Neuronal stem cell (in vitro differentiated cells): Measurements from ENCODE around the gene SHKBP1.
A peak's percentile ranks its signal among the peaks of the same experiment; 100 is the strongest.

Experiments
- DNase-seq: peaks from one replicate; pipeline ENCODE4 v3.0.0-alpha.2; 2013; ENCODE audit warnings: low spot score
- H2AFZ ChIP-seq: one replicate; pipeline ENCODE4 v1.6.1; 2013; ENCODE audit warnings: mild to moderate bottlenecking, low read length, inconsistent platforms
- H2AK5ac ChIP-seq: 2 replicates; pipeline ENCODE4 v1.6.1; 2013; ENCODE audit warnings: low read depth, mild to moderate bottlenecking, inconsistent platforms, low read length, moderate library complexity, mixed read lengths
- H2BK120ac ChIP-seq: 2 replicates; pipeline ENCODE4 v1.6.1; 2013; ENCODE audit warnings: low read depth, mild to moderate bottlenecking, inconsistent platforms, low read length, moderate library complexity, mixed read lengths
- H2BK12ac ChIP-seq: one replicate; pipeline ENCODE4 v1.6.1; 2013; ENCODE audit warnings: low read length, inconsistent platforms
- H2BK15ac ChIP-seq: 2 replicates; pipeline ENCODE4 v1.6.1; 2013; ENCODE audit warnings: mild to moderate bottlenecking, low read length, inconsistent platforms, mixed read lengths
- H2BK5ac ChIP-seq: one replicate; pipeline ENCODE4 v1.6.1; 2013; ENCODE audit warnings: inconsistent platforms, mild to moderate bottlenecking, low read length, moderate library complexity
- H3K14ac ChIP-seq: one replicate; pipeline ENCODE4 v1.6.1; 2013; ENCODE audit warnings: low read length, inconsistent platforms
- H3K18ac ChIP-seq: 2 replicates; pipeline ENCODE4 v1.6.1; 2013; ENCODE audit warnings: low read length, inconsistent platforms
- H3K23ac ChIP-seq: 2 replicates; pipeline ENCODE4 v1.6.1; 2013; ENCODE audit warnings: low read depth, mild to moderate bottlenecking, mixed read lengths, low read length, inconsistent platforms; ENCODE audit not compliant: poor library complexity
- H3K27ac ChIP-seq: replicated peaks from 3 replicates; pipeline ENCODE4 v1.5.1; 2013; ENCODE audit warnings: low read length, inconsistent platforms
- H3K27me3 ChIP-seq, 3 experiments: 2 replicates each; pipeline ENCODE4 v1.6.1; 2013; ENCODE audit warnings: low read length in 3 of 3, mild to moderate bottlenecking in 2 of 3, inconsistent platforms in 1 of 3, low read depth in 1 of 3, mixed read lengths in 1 of 3, moderate library complexity in 1 of 3; ENCODE audit not compliant: control insufficient read depth in 3 of 3, insufficient read depth in 3 of 3
- H3K36me3 ChIP-seq, 2 donors: replicated peaks in 1 of 2; 2 replicates each; pipeline ENCODE4 v1.6.1; 2013; ENCODE audit warnings: low read length in 2 of 2; ENCODE audit not compliant: control insufficient read depth in 2 of 2, insufficient read depth in 2 of 2
- H3K4ac ChIP-seq: 2 replicates; pipeline ENCODE4 v1.6.1; 2013; ENCODE audit warnings: inconsistent platforms, mild to moderate bottlenecking, low read length, moderate library complexity
- H3K4me1 ChIP-seq, 2 donors: 1 replicate in 1 of 2; 2 replicates in 1 of 2; pipeline ENCODE4 v1.6.1; 2013; ENCODE audit warnings: low read length in 2 of 2, low read depth in 1 of 2; ENCODE audit not compliant: control insufficient read depth in 2 of 2, insufficient read depth in 1 of 2
- H3K4me2 ChIP-seq: one replicate; pipeline ENCODE4 v1.6.1; 2013; ENCODE audit warnings: mild to moderate bottlenecking, low read length, inconsistent platforms; ENCODE audit not compliant: insufficient read depth, poor library complexity, severe bottlenecking
- H3K4me3 ChIP-seq, 2 donors: 2 replicates each; pipeline ENCODE4 v1.5.1; 2013; ENCODE audit warnings: low read length in 2 of 2, mild to moderate bottlenecking in 2 of 2, inconsistent platforms in 1 of 2, moderate library complexity in 1 of 2
- H3K79me1 ChIP-seq: one replicate; pipeline ENCODE4 v1.6.1; 2013; ENCODE audit warnings: low read depth, mild to moderate bottlenecking, inconsistent platforms, low read length, moderate library complexity
- H3K9ac ChIP-seq: one replicate; pipeline ENCODE4 v1.6.1; 2013; ENCODE audit warnings: mild to moderate bottlenecking, low read depth, low read length, inconsistent platforms; ENCODE audit not compliant: poor library complexity
- H3K9me3 ChIP-seq, 2 donors: replicated peaks in 1 of 2; 2 replicates each; pipeline versions ENCODE3 to v1.6.1; 2013; ENCODE audit warnings: low read length in 2 of 2, mild to moderate bottlenecking in 2 of 2, inconsistent platforms in 1 of 2, low read depth in 1 of 2, mixed read lengths in 1 of 2, moderate library complexity in 1 of 2; ENCODE audit not compliant: control insufficient read depth in 2 of 2, insufficient read depth in 1 of 2
- H4K8ac ChIP-seq: one replicate; pipeline ENCODE4 v1.6.1; 2013; ENCODE audit warnings: low read depth, mild to moderate bottlenecking, inconsistent platforms, low read length, moderate library complexity
- H4K91ac ChIP-seq: one replicate; pipeline ENCODE4 v1.6.1; 2013; ENCODE audit warnings: low read length, low read depth, mild to moderate bottlenecking, inconsistent platforms; ENCODE audit not compliant: poor library complexity
- WGBS, 2 donors: extraction: QIAGEN DNeasy Blood & Tissue Kit; methylation state at CpG; one replicate each; pipeline ENCODE4 v1.1.7; 2013; ENCODE audit warnings: missing lambda C conversion rate in 2 of 2, mixed read lengths in 1 of 2; ENCODE audit not compliant: insufficient read length in 2 of 2, insufficient replicate concordance in 1 of 2; ENCODE audit errors: extremely low coverage in 2 of 2; 5-methylcytosine and 5-hydroxymethylcytosine counted together

Gene SHKBP1

DNA sequence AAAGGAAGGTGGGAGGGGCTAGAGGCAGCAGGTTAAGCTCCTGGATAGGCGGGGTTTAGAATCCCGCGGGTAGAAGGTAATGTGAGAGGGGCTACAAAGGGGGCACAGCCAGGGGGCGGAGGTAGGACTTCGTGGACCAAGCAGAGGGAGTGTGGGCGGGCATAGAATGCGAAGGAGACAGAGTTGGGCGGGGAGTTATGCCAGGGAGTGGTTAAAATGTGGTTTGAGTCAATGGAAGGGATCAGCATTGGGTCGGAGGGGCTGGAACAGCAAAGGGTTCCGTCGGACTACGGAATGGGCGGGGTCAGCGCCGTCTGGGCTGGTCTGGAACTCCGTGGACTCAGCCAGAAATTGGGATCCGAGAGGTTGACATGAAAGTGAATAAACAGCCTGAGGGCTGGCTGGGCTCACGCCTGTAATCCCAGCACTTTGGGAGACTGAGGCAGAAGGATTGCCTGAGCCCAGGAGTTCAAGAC lies 27.5 kb downstream of the SHKBP1 start:
- H3K36me3 ChIP-seq: peaks cover 0 to 65% of the 10 kb centered on the region in 2 donors
- H3K4ac ChIP-seq: no peak overlapping the region
- H3K27me3 ChIP-seq: peaks cover 0 to 75% (median 9%) of the 10 kb centered on the region in 3 experiments
- no peak overlapping the region for H2BK12ac ChIP-seq
- H2BK120ac ChIP-seq: no peak overlapping the region
- peak overlapping the region; percentile 76 for H3K23ac ChIP-seq
- peaks cover 5 to 31% of the 10 kb centered on the region in 2 donors for H3K4me1 ChIP-seq
- no peak overlapping the region for H3K9ac ChIP-seq
- peak overlapping the region; percentile 10 for H2AK5ac ChIP-seq
- no peaks in the 10 kb centered on the region for H3K79me1 ChIP-seq
- H3K27ac ChIP-seq: no peak overlapping the region
- H2BK15ac ChIP-seq: no peak overlapping the region
- peak overlapping the region; percentile 24 for H3K18ac ChIP-seq
- H3K14ac ChIP-seq: no peak overlapping the region
- no peak overlapping the region for H2AFZ ChIP-seq
- no peak overlapping the region for H4K91ac ChIP-seq
- H4K8ac ChIP-seq: no peak overlapping the region
- H3K9me3 ChIP-seq: no peaks in the 10 kb centered on the region
- no peak overlapping the region for H3K4me3 ChIP-seq
- peak overlapping the region; percentile 48 for H3K4me2 ChIP-seq
- no peak overlapping the region for H2BK5ac ChIP-seq
- no peak for DNase-seq
- no CpG with 5 or more reads among the region's 18 CpGs for WGBS, 2 donors

DNA sequence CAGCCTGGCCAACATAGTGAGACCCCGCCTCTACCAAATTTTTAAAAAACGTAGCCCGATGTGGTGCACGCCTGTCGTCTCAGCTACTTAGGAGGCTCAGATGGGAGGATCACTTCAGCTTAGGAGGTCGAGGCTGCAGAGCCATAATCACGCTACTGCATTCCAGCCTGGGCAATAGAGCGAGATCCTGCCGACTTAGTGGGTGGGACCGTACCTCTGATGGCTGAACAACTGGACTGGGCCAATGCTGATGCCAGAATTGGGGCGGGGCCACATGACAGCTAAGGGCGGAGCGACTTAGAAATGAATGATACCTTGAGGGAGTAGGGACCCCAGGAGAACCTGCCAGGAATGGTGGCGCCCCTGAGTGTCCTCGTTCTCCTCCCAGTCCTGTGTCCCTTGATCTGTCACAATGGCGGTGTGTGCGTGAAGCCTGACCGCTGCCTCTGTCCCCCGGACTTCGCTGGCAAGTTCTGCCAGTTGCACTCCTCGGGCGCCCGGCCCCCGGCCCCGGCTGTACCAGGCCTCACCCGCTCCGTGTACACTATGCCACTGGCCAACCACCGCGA lies 28.1 kb downstream of the SHKBP1 start:
- Histone ChIP-seq H3K9ac (no peak overlapping the region), H3K14ac (peak overlapping the region; percentile 65), H3K4me2 (peak overlapping the region; percentile 72), H3K23ac (peak overlapping the region; percentile 60), H2BK120ac (no peak overlapping the region), H2BK12ac (no peak overlapping the region), H2BK5ac (peak overlapping the region; percentile 71), H4K91ac (no peak overlapping the region), H2BK15ac (peak overlapping the region; percentile 45), H3K4me3 (peak overlapping the region in 1 of 2 donors; percentile 59), H3K18ac (peak overlapping the region; percentile 90), H2AK5ac (peak overlapping the region; percentile 61), H3K9me3 (no peaks in the 10 kb centered on the region), H4K8ac (no peak overlapping the region), H3K4ac (peak overlapping the region; percentile 19), H3K4me1 (peaks cover 1 to 31% of the 10 kb centered on the region in 2 donors), H3K27ac (no peak overlapping the region), H3K36me3 (peaks cover 0 to 66% of the 10 kb centered on the region in 2 donors), H3K27me3 (peaks cover 0 to 75% (median 9%) of the 10 kb centered on the region in 3 experiments), H2AFZ (no peak overlapping the region), H3K79me1 (no peaks in the 10 kb centered on the region)
- no peak for DNase-seq
- WGBS, 2 donors: no CpG with 5 or more reads among the region's 29 CpGs

DNA sequence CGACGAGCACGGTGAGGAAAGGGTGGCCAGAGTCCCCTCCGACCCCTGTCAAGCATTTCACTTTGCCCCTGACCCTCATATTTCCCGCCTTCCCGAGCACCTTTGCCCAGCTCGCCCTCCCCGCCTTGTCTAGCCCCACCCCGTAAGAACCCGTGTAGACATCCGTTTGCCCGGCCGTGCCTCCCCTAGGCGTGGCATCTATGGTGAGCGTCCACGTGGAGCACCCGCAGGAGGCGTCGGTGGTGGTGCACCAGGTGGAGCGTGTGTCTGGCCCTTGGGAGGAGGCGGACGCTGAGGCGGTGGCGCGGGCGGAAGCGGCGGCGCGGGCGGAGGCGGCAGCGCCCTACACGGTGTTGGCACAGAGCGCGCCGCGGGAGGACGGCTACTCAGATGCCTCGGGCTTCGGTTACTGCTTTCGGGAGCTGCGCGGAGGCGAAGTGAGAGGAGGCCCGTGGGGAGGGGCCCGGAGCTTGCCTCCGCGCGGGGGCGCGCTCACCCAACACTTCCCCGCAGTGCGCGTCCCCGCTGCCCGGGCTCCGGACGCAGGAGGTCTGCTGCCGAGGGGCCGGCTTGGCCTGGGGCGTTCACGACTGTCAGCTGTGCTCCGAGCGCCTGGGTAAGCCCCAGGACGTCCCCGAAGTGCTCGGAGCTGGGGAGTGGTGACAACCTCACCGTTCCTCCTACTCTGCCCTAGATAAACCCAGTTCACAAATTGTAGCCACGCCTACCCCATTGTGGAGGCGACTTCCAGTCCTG lies 28.7 kb downstream of the SHKBP1 start:
- Histone ChIP-seq H3K27ac (no peak overlapping the region), H2BK120ac (no peak overlapping the region), H3K4me3 (peak overlapping the region in 1 of 2 donors; percentile 59)

More for the DNA sequence above, 28.7 kb downstream of the SHKBP1 start:
- peaks cover 0 to 67% of the 10 kb centered on the region in 2 donors for H3K36me3 ChIP-seq
- WGBS, 2 donors: no CpG with 5 or more reads among the region's 71 CpGs
- no peak for DNase-seq
- H3K4me2 ChIP-seq: peak overlapping the region; percentile 72
- H3K9ac ChIP-seq: peak overlapping the region; percentile 91
- H3K79me1 ChIP-seq: no peaks in the 10 kb centered on the region
- H2BK12ac ChIP-seq: no peak overlapping the region
- peak overlapping the region; percentile 45 for H2BK15ac ChIP-seq
- peaks cover 0 to 35% of the 10 kb centered on the region in 2 donors for H3K4me1 ChIP-seq
- no peak overlapping the region for H4K8ac ChIP-seq
- H2AFZ ChIP-seq: no peak overlapping the region
- peak overlapping the region; percentile 71 for H2BK5ac ChIP-seq
- H3K9me3 ChIP-seq: no peaks in the 10 kb centered on the region
- H3K4ac ChIP-seq: no peak overlapping the region
- H4K91ac ChIP-seq: no peak overlapping the region
- H3K18ac ChIP-seq: peak overlapping the region; percentile 90
- peak overlapping the region; percentile 60 for H3K23ac ChIP-seq
- H3K27me3 ChIP-seq: peaks cover 0 to 73% (median 9%) of the 10 kb centered on the region in 3 experiments
- peak overlapping the region; percentile 65 for H3K14ac ChIP-seq
- H2AK5ac ChIP-seq: peak overlapping the region; percentile 61
